Measurements from ENCODE around the gene ITGA11. TPM values are rescaled to one million over a fixed set of nuclear protein-coding genes. Genes with fewer than 3 reads are reported as not detected.

Gene ITGA11
- total RNA-seq, 1 experiment from 2014 or later: not detected

DNA sequence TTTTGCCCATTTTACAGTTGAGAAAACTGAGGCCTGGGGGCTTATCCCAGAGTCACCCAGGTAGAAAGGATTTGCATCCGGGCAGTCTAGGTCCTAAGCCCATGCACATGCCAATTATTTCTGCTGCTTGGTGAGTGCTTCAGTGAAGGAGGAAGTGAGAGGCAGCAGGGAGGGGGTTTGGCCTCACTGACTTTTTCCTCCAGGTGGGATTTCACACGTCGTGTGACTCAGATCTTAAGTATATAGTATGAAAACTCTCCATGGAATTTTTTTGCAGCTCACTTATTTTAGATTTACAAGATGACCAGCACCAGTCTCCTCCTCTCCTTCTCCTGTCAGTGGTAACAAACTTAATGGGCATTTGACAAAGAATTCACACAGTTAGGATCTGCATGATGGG lies 4.6 kb downstream of the ITGA11 start:
- no peaks in the 10 kb centered on the region for H3F3A ChIP-seq (ENCODE audit: low read length, unreplicated experiment)
- CTCF ChIA-PET: no interaction called here
- no peak overlapping the region for H3K9ac ChIP-seq (ENCODE audit: low read length)
- H3K4me3 ChIP-seq (ENCODE audit: low read length): no peak overlapping the region
- no peaks in the 10 kb centered on the region for H3K9me3 ChIP-seq (ENCODE audit: low read length)
- TF ChIP-seq EZH2phosphoT487 (IDR thresholded peaks at IDR 0.05; ENCODE audit: borderline replicate concordance, low read length) (no peak), EZH2 (IDR thresholded peaks at IDR 0.05; ENCODE audit: low read length, unreplicated experiment) (no peak)
- TF ChIP-seq, protein P1, sequence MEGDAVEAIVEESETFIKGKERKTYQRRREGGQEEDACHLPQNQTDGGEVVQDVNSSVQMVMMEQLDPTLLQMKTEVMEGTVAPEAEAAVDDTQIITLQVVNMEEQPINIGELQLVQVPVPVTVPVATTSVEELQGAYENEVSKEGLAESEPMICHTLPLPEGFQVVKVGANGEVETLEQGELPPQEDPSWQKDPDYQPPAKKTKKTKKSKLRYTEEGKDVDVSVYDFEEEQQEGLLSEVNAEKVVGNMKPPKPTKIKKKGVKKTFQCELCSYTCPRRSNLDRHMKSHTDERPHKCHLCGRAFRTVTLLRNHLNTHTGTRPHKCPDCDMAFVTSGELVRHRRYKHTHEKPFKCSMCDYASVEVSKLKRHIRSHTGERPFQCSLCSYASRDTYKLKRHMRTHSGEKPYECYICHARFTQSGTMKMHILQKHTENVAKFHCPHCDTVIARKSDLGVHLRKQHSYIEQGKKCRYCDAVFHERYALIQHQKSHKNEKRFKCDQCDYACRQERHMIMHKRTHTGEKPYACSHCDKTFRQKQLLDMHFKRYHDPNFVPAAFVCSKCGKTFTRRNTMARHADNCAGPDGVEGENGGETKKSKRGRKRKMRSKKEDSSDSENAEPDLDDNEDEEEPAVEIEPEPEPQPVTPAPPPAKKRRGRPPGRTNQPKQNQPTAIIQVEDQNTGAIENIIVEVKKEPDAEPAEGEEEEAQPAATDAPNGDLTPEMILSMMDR (conservative IDR thresholded peaks at IDR 0.05; ENCODE audit: low read depth, low read length): no peak
- no peaks in the 10 kb centered on the region for H3K4me1 ChIP-seq (ENCODE audit: insufficient read depth, low read length)
- intact Hi-C loops (cut with micrococcal nuclease): no loop called here
- ATAC-seq (no peak), DNase-seq (no peak)
- no peaks in the 10 kb centered on the region for H3K79me2 ChIP-seq (ENCODE audit: low read length)
- no peaks in the 10 kb centered on the region for H4K20me1 ChIP-seq (ENCODE audit: low read length)
- peaks cover 9% of the 10 kb centered on the region for H3K27me3 ChIP-seq (ENCODE audit: low read length)
- no peak overlapping the region for H3K4me2 ChIP-seq (ENCODE audit: low read length)
- no peak overlapping the region for H3K27ac ChIP-seq (ENCODE audit: low read length)
- no TSS peak for BruUV-seq (replicated peaks)
- no peak overlapping the region for H2AFZ ChIP-seq (ENCODE audit: low read length)
- H3K9me2 ChIP-seq (replicated peaks; ENCODE audit: low read length): no peaks in the 10 kb centered on the region
- POLR2A ChIA-PET (ENCODE audit: unreplicated experiment): no interaction called here
- no peaks in the 10 kb centered on the region for H3K36me3 ChIP-seq (ENCODE audit: low read depth, low read length)

DNA sequence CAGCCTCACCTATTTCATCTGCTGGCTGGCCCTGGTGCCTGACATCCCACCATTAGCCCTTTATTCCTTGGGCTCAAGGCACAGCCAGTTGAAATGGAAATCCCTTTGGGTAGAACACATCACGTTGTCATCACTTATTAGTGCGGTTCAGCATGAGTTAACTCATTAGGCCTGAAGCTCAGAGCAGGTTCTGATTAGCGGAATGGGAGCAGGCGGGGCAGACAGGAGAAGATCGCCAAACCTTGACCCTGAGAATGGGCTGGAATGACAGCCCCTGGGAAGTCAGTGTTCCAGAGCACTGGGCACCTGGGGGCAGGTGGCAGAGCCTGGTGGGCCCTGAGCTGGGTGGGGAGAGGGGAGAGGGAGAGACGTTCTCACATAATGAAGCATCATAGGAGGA lies 5.8 kb downstream of the ITGA11 start:
- H3K4me2 ChIP-seq (ENCODE audit: low read length): no peak overlapping the region
- no peak overlapping the region for H3K4me3 ChIP-seq (ENCODE audit: low read length)
- H3F3A ChIP-seq (ENCODE audit: low read length, unreplicated experiment): no peaks in the 10 kb centered on the region
- H3K4me1 ChIP-seq (ENCODE audit: insufficient read depth, low read length): no peaks in the 10 kb centered on the region
- DNase-seq (no peak), ATAC-seq (no peak)
- H4K20me1 ChIP-seq (ENCODE audit: low read length): no peaks in the 10 kb centered on the region
- H3K36me3 ChIP-seq (ENCODE audit: low read depth, low read length): no peaks in the 10 kb centered on the region
- no TSS peak for BruUV-seq (replicated peaks)
- H3K79me2 ChIP-seq (ENCODE audit: low read length): no peaks in the 10 kb centered on the region
- H3K9me3 ChIP-seq (ENCODE audit: low read length): no peaks in the 10 kb centered on the region
- H2AFZ ChIP-seq (ENCODE audit: low read length): no peak overlapping the region
- no peak overlapping the region for H3K9ac ChIP-seq (ENCODE audit: low read length)
- H3K27ac ChIP-seq (ENCODE audit: low read length): no peak overlapping the region
- ChIA-PET POLR2A (ENCODE audit: unreplicated experiment) (no interaction called here), CTCF (no interaction called here)
- intact Hi-C loops (cut with micrococcal nuclease): no loop called here
- no peak for TF ChIP-seq EZH2phosphoT487 (IDR thresholded peaks at IDR 0.05; ENCODE audit: borderline replicate concordance, low read length)
- TF ChIP-seq, protein P1 (conservative IDR thresholded peaks at IDR 0.05; ENCODE audit: low read depth, low read length): no peak
- no peak for TF ChIP-seq EZH2 (IDR thresholded peaks at IDR 0.05; ENCODE audit: low read length, unreplicated experiment)
- H3K9me2 ChIP-seq (replicated peaks; ENCODE audit: low read length): no peaks in the 10 kb centered on the region
- no peaks in the 10 kb centered on the region for H3K27me3 ChIP-seq (ENCODE audit: low read length)

DNA sequence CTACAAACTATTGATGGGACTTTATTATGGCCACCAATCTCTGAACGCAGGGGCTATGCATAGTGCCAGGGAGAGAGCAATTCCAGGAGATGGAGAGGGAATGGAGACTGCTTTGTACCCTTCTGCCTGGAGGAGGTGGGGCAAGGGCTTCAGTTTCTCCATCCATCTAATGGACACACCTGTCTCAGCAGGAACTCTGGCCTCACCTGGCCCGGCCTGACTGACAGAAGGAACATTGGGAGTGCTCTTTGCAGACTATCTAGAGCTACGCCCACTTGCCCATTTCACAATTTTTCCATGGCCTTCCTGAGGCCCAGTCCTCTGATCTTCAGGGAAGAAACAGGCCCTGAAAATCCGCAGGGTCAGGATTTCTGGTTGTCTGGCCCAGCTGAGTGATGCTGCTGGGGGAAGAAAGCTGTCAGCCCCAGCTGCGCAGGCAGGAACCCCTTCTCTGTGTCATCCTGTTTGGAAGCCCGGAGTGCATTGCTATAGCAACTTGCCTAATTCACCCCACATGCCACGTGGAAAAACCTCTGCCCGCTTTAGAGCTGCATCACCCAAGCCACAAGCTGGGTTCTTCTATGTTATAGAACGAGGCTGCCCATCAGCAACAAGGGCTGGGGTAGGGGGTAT lies 6.4 kb downstream of the ITGA11 start:
- TF ChIP-seq EZH2 (IDR thresholded peaks at IDR 0.05; ENCODE audit: low read length, unreplicated experiment): no peak
- TF ChIP-seq EZH2phosphoT487 (IDR thresholded peaks at IDR 0.05; ENCODE audit: borderline replicate concordance, low read length): no peak
- CTCF ChIA-PET: no interaction called here

More for the DNA sequence above, 6.4 kb downstream of the ITGA11 start:
- no peaks in the 10 kb centered on the region for H3F3A ChIP-seq (ENCODE audit: low read length, unreplicated experiment)
- intact Hi-C loops (cut with micrococcal nuclease): no loop called here
- H3K27me3 ChIP-seq (ENCODE audit: low read length): no peaks in the 10 kb centered on the region
- H3K9ac ChIP-seq (ENCODE audit: low read length): no peak overlapping the region
- H3K4me2 ChIP-seq (ENCODE audit: low read length): no peak overlapping the region
- H2AFZ ChIP-seq (ENCODE audit: low read length): no peak overlapping the region
- no peaks in the 10 kb centered on the region for H3K4me1 ChIP-seq (ENCODE audit: insufficient read depth, low read length)
- ATAC-seq: no peak
- POLR2A ChIA-PET (ENCODE audit: unreplicated experiment): no interaction called here
- no peak overlapping the region for H3K27ac ChIP-seq (ENCODE audit: low read length)
- DNase-seq: no peak
- no peak overlapping the region for H3K4me3 ChIP-seq (ENCODE audit: low read length)
- no peaks in the 10 kb centered on the region for H3K36me3 ChIP-seq (ENCODE audit: low read depth, low read length)
- H3K9me3 ChIP-seq (ENCODE audit: low read length): no peaks in the 10 kb centered on the region
- no peaks in the 10 kb centered on the region for H3K9me2 ChIP-seq (replicated peaks; ENCODE audit: low read length)
- no peaks in the 10 kb centered on the region for H3K79me2 ChIP-seq (ENCODE audit: low read length)
- H4K20me1 ChIP-seq (ENCODE audit: low read length): no peaks in the 10 kb centered on the region
- BruUV-seq (replicated peaks): no TSS peak

Measured in PC-3 (cell line).